ENCODE results near the gene GSE1. TPM values are rescaled to one million over a fixed set of nuclear protein-coding genes. Genes with fewer than 3 reads are reported as not detected.

The GSE1 gene
- total and polyA plus RNA-seq, 2 of the 13 experiments (the other 11 are each of a cell fraction or from before 2014, with no cell fraction given): 16.1 to 31.2 TPM

- TF ChIP-seq ZNF253 (CRISPR knock-in tag; IDR thresholded peaks at IDR 0.05; ENCODE audit: borderline replicate concordance) (no peak), HDAC1 (CRISPR knock-in tag; IDR thresholded peaks at IDR 0.05) (no peak), ZBTB37 (CRISPR knock-in tag; IDR thresholded peaks at IDR 0.05) (no peak), GPN1 (CRISPR knock-in tag; IDR thresholded peaks at IDR 0.05; ENCODE audit: borderline replicate concordance) (no peak), GABPB1 (CRISPR knock-in tag; IDR thresholded peaks at IDR 0.05) (peak; percentile 45; the same call in 1 of the 2 replicates), ZBTB26 (CRISPR knock-in tag; IDR thresholded peaks at IDR 0.05; ENCODE audit: borderline replicate concordance) (no peak), GATAD1 (CRISPR knock-in tag; IDR thresholded peaks at IDR 0.05) (no peak), AKNA (CRISPR knock-in tag; IDR thresholded peaks at IDR 0.05; ENCODE audit: borderline replicate concordance) (no peak), TP53 (CRISPR knock-in tag; conservative IDR thresholded peaks at IDR 0.05) (no peak), DMAP1 (CRISPR knock-in tag; IDR thresholded peaks at IDR 0.05) (no peak), TBP (CRISPR knock-in tag; IDR thresholded peaks at IDR 0.05) (no peak), HNF4A (CRISPR knock-in tag; IDR thresholded peaks at IDR 0.05) (no peak), ATF4 (CRISPR knock-in tag; IDR thresholded peaks at IDR 0.05) (0 out of 4 replicates have a peak, but pooled peaks of 1 of the 2 experiments have one; percentile 27), MYNN (CRISPR knock-in tag; IDR thresholded peaks at IDR 0.05; ENCODE audit: low read depth) (no peak), ZNF790 (CRISPR knock-in tag; IDR thresholded peaks at IDR 0.05; ENCODE audit: borderline replicate concordance) (no peak; the same call in 1 of the 2 replicates), ZNF556 (CRISPR knock-in tag; IDR thresholded peaks at IDR 0.05; ENCODE audit: borderline replicate concordance) (no peak), IRF2 (CRISPR knock-in tag; IDR thresholded peaks at IDR 0.05) (no peak), TCF12 (IDR thresholded peaks at IDR 0.05) (no peak), TCF12 (CRISPR knock-in tag; IDR thresholded peaks at IDR 0.05) (no peak), RFX3 (CRISPR knock-in tag; IDR thresholded peaks at IDR 0.05) (no peak), ZNF691 (CRISPR knock-in tag; IDR thresholded peaks at IDR 0.05; ENCODE audit: borderline replicate concordance, low read depth) (no peak), ZNF264 (CRISPR knock-in tag; IDR thresholded peaks at IDR 0.05) (no peak)
Observed at GRCh38 chr16:85613604-85614337, 649 bp downstream of the GSE1 start (continued).
